HCT116 (cell line): ENCODE measurements around the gene CFDP1. TPM values are rescaled to one million over a fixed set of nuclear protein-coding genes. Genes with fewer than 3 reads are reported as not detected.

Experiments
- ATAC-seq: fragments of 200-7000 bp; cut with Tn5 transposase; 2 replicates; pipeline ENCODE4 v1.9.1; 2020; ENCODE audit warnings: mild to moderate bottlenecking, moderate library complexity
- BruUV-seq: library from RNA; stranded (reverse); fragments of 400-500 nt; replicated peaks from 2 replicates; lab custom pipeline; 2021; lab: Mats Ljungman, UMichigan
- CTCF ChIA-PET: fragments of 300-600 bp; sonication (Branson Sonifier 250); formaldehyde crosslinking; loops from one replicate; lab custom pipeline; 2021; ENCODE audit warnings: antibody characterized with exemption; lab: Charles Lee
- POLR2A ChIA-PET: fragments of 300-600, 350-600 bp; sonication (Branson Sonifier 250); formaldehyde crosslinking; loops from one replicate; lab custom pipeline; 2021; ENCODE audit warnings: antibody characterized with exemption; lab: Charles Lee
- RAD21 ChIA-PET, 2 experiments: fragments of 300-600 bp; sonication (Branson Sonifier 250); formaldehyde crosslinking; loops; one replicate each; lab custom pipeline; 2023; ENCODE audit warnings: low total read pairs in 2 of 2; ENCODE audit not compliant: uncharacterized antibody in 2 of 2, unreplicated experiment in 2 of 2, low non-redundant PET in 1 of 2; lab: Charles Lee
- DNase-seq: peaks from one replicate; pipeline ENCODE4 v3.0.0-alpha.2; 2010; ENCODE audit warnings: low read depth, low spot score
- H2AFZ ChIP-seq: fragments of 200-600 bp; shearing (Covaris generic), sonication (generic); 2 replicates; pipeline ENCODE4 v1.6.1; 2017; ENCODE audit warnings: low read depth, mixed run types, mixed read lengths, antibody characterized with exemption, low read length; ENCODE audit not compliant: poor library complexity, severe bottlenecking
- H3K27ac ChIP-seq: 2 replicates; pipeline ENCODE4 v1.5.1; 2012; ENCODE audit warnings: low read depth, low read length
- H3K27me3 ChIP-seq: fragments of 200-600 bp; sonication (generic); 2 replicates; pipeline ENCODE4 v1.6.1; 2016; ENCODE audit warnings: mixed run types, low read length, mixed read lengths; ENCODE audit not compliant: insufficient read depth
- H3K36me3 ChIP-seq, 2 experiments: fragments of 200-500 bp in 1 of 2; fragments of 200-600 bp in 1 of 2; sonication (Bioruptor generic) in 1 of 2; sonication (generic) in 1 of 2; 2 replicates each; pipeline versions ENCODE4 v1.5.1 to v1.6.1; 2014 to 2016; ENCODE audit warnings: low read length in 2 of 2, inconsistent platforms in 1 of 2, mixed read lengths in 1 of 2, mixed run types in 1 of 2; ENCODE audit not compliant: insufficient read depth in 2 of 2, control insufficient read depth in 1 of 2
- H3K4me1 ChIP-seq, 2 experiments: fragments of 200-600 bp in 1 of 2; sonication (generic) in 1 of 2; 2 replicates each; pipeline versions ENCODE4 v1.5.1 to v1.6.1; 2012 to 2017; ENCODE audit warnings: low read length in 2 of 2, inconsistent platforms in 1 of 2, mild to moderate bottlenecking in 1 of 2, mixed read lengths in 1 of 2, mixed run types in 1 of 2, moderate library complexity in 1 of 2; ENCODE audit not compliant: insufficient read depth in 2 of 2, control insufficient read depth in 1 of 2
- H3K4me2 ChIP-seq: fragments of 200-600 bp; sonication (generic); 2 replicates; pipeline ENCODE4 v1.6.1; 2017; ENCODE audit warnings: mixed run types, low read length, mixed read lengths
- H3K4me3 ChIP-seq, 2 experiments: fragments of 200-600 bp in 1 of 2; sonication (generic) in 1 of 2; replicated peaks in 1 of 2; 2 replicates each; pipeline ENCODE4 v1.5.1; 2011 to 2016; ENCODE audit warnings: low read length in 2 of 2, control low read depth in 1 of 2, low read depth in 1 of 2, mild to moderate bottlenecking in 1 of 2, mixed read lengths in 1 of 2, mixed run types in 1 of 2
- H3K79me2 ChIP-seq: fragments of 200-600 bp; sonication (generic); 2 replicates; pipeline ENCODE4 v1.6.1; 2017; ENCODE audit warnings: mild to moderate bottlenecking, mixed run types, low read length, moderate library complexity, mixed read lengths; ENCODE audit not compliant: insufficient read depth
- H3K9ac ChIP-seq: fragments of 200-600 bp; sonication (generic); 2 replicates; pipeline ENCODE4 v1.6.1; 2016; ENCODE audit warnings: low read length, mixed read lengths
- H3K9me2 ChIP-seq: fragments of 200-600 bp; sonication (generic), shearing (Covaris generic); 2 replicates; pipeline ENCODE4 v1.6.1; 2017; ENCODE audit warnings: mixed run types, mild to moderate bottlenecking, moderate library complexity; ENCODE audit not compliant: insufficient read depth
- H3K9me3 ChIP-seq, 2 experiments: fragments of 200-500 bp in 1 of 2; fragments of 200-600 bp in 1 of 2; sonication (Bioruptor generic) in 1 of 2; sonication (generic) in 1 of 2; 2 replicates each; pipeline ENCODE4 v1.6.1; 2014 to 2017; ENCODE audit warnings: low read length in 2 of 2, mixed read lengths in 2 of 2, inconsistent platforms in 1 of 2, low read depth in 1 of 2, mild to moderate bottlenecking in 1 of 2, mixed run types in 1 of 2, moderate library complexity in 1 of 2; ENCODE audit not compliant: control insufficient read depth in 1 of 2, insufficient read depth in 1 of 2
- H4K20me1 ChIP-seq: fragments of 200-600 bp; sonication (generic), shearing (Covaris generic); 2 replicates; pipeline ENCODE4 v1.6.1; 2017; ENCODE audit warnings: mixed run types, mild to moderate bottlenecking, moderate library complexity; ENCODE audit not compliant: insufficient read depth
- CBX3 ChIP-seq: IDR thresholded peaks from 2 replicates; pipeline ENCODE4 v1.6.1; 2012; ENCODE audit warnings: low read depth
- ELF1 ChIP-seq: IDR thresholded peaks from 2 replicates; pipeline ENCODE4 v1.6.1; 2012; ENCODE audit warnings: low read depth, borderline replicate concordance
- FOSL1 ChIP-seq: IDR thresholded peaks from 2 replicates; pipeline ENCODE4 v1.6.1; 2012; ENCODE audit warnings: low read depth
- SP1 ChIP-seq: IDR thresholded peaks from 2 replicates; pipeline ENCODE4 v1.6.1; 2012; ENCODE audit warnings: low read depth
- TCF7L2 ChIP-seq: IDR thresholded peaks from 2 replicates; pipeline ENCODE4 v1.7.0; 2011; ENCODE audit warnings: borderline replicate concordance, inconsistent platforms; ENCODE audit not compliant: insufficient read depth, insufficient read length; ENCODE audit errors: extremely low read depth
- ZFX ChIP-seq: fragments of 450-650 bp; IDR thresholded peaks from 2 replicates; pipeline ENCODE4 v1.6.1; 2017
- intact Hi-C: fragments of 100-400 bp; cut with micrococcal nuclease; formaldehyde crosslinking; loops from 2 replicates; pipeline ENCODE4 v1.10.0; 2022
- total RNA-seq: library from RNA; stranded (reverse); gene quantifications from one replicate; pipeline ENCODE4 v1.2.1, GENCODE V29; 2021; ENCODE audit not compliant: unreplicated experiment
- TF ChIP-seq, protein P1 (sequence below): IDR thresholded peaks from 2 replicates; pipeline ENCODE4 v1.6.1; 2011; ENCODE audit warnings: mild to moderate bottlenecking, low read length, moderate library complexity; ENCODE audit not compliant: insufficient replicate concordance; ENCODE audit errors: extremely low read depth

CFDP1 gene
- total RNA-seq, 1 experiment from 2014 or later = 45.3 TPM

DNA sequence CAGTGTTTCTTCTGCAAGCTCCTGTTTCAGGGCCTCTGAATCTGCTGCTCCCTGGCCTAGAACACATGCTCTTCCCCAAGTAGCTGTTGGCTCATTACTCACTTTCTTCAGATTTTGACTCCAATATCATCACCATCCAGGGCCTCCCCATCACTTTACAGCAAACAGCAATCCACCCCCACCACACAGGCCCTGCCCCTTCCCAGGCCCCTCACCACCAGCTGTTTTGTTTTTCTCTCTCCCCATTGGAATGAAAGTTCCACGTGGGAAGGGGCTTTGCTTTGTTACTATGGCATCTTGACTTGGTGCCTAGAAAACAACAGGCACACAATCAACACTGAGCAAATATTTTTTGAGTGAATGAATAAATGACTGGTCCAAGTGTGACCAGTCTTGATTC is 27.1 kb upstream of the CFDP1 start:
- H3K79me2 ChIP-seq = peaks cover 86% of the 10 kb centered on the region

DNA sequence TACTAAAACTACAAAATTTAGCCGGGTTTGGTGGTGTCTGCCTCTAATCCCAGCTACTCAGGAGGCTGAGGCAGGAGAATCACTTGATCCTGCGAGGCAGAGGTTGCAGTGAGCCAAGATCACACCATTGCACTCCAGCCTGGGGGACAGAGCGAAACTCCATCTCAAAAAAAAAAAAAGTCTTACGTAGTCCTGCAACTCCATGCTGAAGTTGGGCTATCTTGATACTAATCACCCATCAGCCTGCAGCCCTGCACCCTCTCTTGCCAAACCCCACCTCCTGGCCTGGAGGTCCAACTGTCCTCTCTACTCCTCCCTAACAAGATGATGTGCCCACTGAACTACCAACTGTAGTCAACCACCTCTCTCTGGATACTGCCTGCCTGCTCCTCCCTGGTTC is 26.4 kb upstream of the CFDP1 start:
- peaks cover 3 to 22% of the 10 kb centered on the region in 2 experiments; a peak in 3 of 4 replicates for H3K4me1 ChIP-seq
- H4K20me1 ChIP-seq = no peaks in the 10 kb centered on the region
- DNase-seq (no peak), ATAC-seq (no peak)
- H3K36me3 ChIP-seq = no peaks in the 10 kb centered on the region; a peak in 1 of 4 replicates
- H3K79me2 ChIP-seq = peaks cover 94% of the 10 kb centered on the region
- H3K9me2 ChIP-seq = no peaks in the 10 kb centered on the region
- no peak for TF ChIP-seq SP1
- no peak for TF ChIP-seq FOSL1
- no peak overlapping the region for H3K4me2 ChIP-seq
- POLR2A ChIA-PET = no interaction called here
- RAD21 ChIA-PET = no interaction called here
- H3K27me3 ChIP-seq = no peaks in the 10 kb centered on the region
- no peak overlapping the region for H3K9ac ChIP-seq
- no TSS peak for BruUV-seq
- H2AFZ ChIP-seq = no peak overlapping the region
- H3K4me3 ChIP-seq = no peak overlapping the region
- no peaks in the 10 kb centered on the region for H3K9me3 ChIP-seq
- no peak overlapping the region for H3K27ac ChIP-seq
- CTCF ChIA-PET = no interaction called here
- intact Hi-C loops = no loop called here

More for the DNA sequence above, 27.1 kb upstream of the CFDP1 start:
- no TSS peak for BruUV-seq
- ChIA-PET CTCF (no interaction called here), POLR2A (no interaction called here), RAD21 (no interaction called here)
- DNase-seq (no peak), ATAC-seq (no peak)
- H3K9me2 ChIP-seq = no peaks in the 10 kb centered on the region
- H4K20me1 ChIP-seq = no peaks in the 10 kb centered on the region
- no peaks in the 10 kb centered on the region for H3K9me3 ChIP-seq
- H3K4me2 ChIP-seq = no peak overlapping the region
- no peak overlapping the region for H3K4me3 ChIP-seq
- no peak overlapping the region for H3K9ac ChIP-seq
- no peaks in the 10 kb centered on the region for H3K27me3 ChIP-seq
- no peak overlapping the region for H2AFZ ChIP-seq
- intact Hi-C loops = no loop called here
- H3K27ac ChIP-seq = no peak overlapping the region
- no peaks in the 10 kb centered on the region; a peak in 1 of 4 replicates for H3K36me3 ChIP-seq
- TF ChIP-seq CBX3 = no peak
- no peak for TF ChIP-seq ELF1
- TF ChIP-seq ZFX = no peak
- no peak for TF ChIP-seq TCF7L2
- TF ChIP-seq, protein P1, sequence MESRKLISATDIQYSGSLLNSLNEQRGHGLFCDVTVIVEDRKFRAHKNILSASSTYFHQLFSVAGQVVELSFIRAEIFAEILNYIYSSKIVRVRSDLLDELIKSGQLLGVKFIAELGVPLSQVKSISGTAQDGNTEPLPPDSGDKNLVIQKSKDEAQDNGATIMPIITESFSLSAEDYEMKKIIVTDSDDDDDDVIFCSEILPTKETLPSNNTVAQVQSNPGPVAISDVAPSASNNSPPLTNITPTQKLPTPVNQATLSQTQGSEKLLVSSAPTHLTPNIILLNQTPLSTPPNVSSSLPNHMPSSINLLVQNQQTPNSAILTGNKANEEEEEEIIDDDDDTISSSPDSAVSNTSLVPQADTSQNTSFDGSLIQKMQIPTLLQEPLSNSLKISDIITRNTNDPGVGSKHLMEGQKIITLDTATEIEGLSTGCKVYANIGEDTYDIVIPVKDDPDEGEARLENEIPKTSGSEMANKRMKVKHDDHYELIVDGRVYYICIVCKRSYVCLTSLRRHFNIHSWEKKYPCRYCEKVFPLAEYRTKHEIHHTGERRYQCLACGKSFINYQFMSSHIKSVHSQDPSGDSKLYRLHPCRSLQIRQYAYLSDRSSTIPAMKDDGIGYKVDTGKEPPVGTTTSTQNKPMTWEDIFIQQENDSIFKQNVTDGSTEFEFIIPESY = no peak
- H3K4me1 ChIP-seq = peaks cover 3 to 26% of the 10 kb centered on the region in 2 experiments; a peak in 3 of 4 replicates
